HFFc6 (cell line): ENCODE measurements around the gene HOXA9. TPM values are rescaled to one million over a fixed set of nuclear protein-coding genes. Genes with fewer than 3 reads are reported as not detected.

ENCODE experiments used
- DNase-seq: peaks from one replicate; pipeline ENCODE4 v3.0.0-alpha.2; 2018
- H3K27ac Mint-ChIP-seq: 2 replicates; pipeline ENCODE4 v1.8.0; 2020; ENCODE audit warnings: mild to moderate bottlenecking, mixed read lengths
- H3K27me3 Mint-ChIP-seq: 2 replicates; pipeline ENCODE4 v1.8.0; 2021; ENCODE audit warnings: mild to moderate bottlenecking, moderate library complexity, mixed read lengths; ENCODE audit not compliant: insufficient read depth
- H3K36me3 Mint-ChIP-seq: 2 replicates; pipeline ENCODE4 v1.8.0; 2021; ENCODE audit warnings: low read depth, mixed read lengths
- H3K4me1 Mint-ChIP-seq: 2 replicates; pipeline ENCODE4 v1.8.0; 2020; ENCODE audit warnings: low read depth, mixed read lengths
- H3K4me3 Mint-ChIP-seq: 2 replicates; pipeline ENCODE4 v1.8.0; 2020; ENCODE audit warnings: mild to moderate bottlenecking, moderate library complexity, mixed read lengths
- H3K9me3 Mint-ChIP-seq: 2 replicates; pipeline ENCODE4 v1.8.0; 2020; ENCODE audit warnings: mild to moderate bottlenecking, mixed read lengths
- total RNA-seq, 6 experiments: library from RNA; stranded (reverse); fragmentation: NEBNext Ultra II Directional; extraction: Animal tissue kit (Norgen Biotek cat#: 25700); gene quantifications; 2 replicates in 1 of 6; 3 replicates in 5 of 6; pipeline ENCODE4 v1.2.3, GENCODE V29; 2021
- TF ChIP-seq, protein P1 (sequence below): fragments of 200-600 bp; sonication (generic); IDR thresholded peaks from 2 replicates; pipeline ENCODE4 v1.5.0; 2021; ENCODE audit warnings: antibody characterized with exemption, mild to moderate bottlenecking

The HOXA9 gene
- total RNA-seq, 6 experiments from 2014 or later: 25.2 to 37.0 (median 26.7) TPM

DNA sequence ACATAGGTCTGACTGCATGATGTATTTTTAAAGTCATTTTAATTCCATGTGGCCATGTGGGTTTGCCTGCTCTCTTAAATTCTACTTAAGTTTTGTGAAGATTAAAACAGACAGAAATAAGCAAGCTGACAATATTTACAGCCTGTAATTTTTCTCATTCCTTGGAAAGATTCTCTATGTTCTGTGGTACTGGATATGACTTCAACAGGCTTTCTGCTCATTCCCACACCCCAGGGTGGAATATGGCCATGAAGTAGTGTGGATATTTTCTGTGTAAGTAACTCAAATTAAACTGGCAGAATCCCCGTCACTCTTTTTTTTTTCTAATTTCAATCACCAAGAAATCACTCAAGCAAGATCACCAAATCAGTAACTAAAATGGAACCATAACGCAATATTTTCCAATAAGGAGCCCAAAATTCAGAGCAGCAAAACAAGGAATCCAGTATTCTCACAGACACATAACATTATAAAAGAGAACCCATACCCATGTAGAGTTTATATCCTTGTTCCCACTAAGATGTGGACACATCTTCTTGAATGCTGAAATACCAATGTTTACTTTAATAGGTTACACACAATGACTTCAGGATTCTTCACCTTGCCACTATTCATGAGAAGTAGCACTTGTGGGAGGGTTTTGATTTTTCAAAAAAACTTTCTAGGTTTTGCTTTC, 27.6 kb downstream of the HOXA9 start:
- TF ChIP-seq, protein P1, sequence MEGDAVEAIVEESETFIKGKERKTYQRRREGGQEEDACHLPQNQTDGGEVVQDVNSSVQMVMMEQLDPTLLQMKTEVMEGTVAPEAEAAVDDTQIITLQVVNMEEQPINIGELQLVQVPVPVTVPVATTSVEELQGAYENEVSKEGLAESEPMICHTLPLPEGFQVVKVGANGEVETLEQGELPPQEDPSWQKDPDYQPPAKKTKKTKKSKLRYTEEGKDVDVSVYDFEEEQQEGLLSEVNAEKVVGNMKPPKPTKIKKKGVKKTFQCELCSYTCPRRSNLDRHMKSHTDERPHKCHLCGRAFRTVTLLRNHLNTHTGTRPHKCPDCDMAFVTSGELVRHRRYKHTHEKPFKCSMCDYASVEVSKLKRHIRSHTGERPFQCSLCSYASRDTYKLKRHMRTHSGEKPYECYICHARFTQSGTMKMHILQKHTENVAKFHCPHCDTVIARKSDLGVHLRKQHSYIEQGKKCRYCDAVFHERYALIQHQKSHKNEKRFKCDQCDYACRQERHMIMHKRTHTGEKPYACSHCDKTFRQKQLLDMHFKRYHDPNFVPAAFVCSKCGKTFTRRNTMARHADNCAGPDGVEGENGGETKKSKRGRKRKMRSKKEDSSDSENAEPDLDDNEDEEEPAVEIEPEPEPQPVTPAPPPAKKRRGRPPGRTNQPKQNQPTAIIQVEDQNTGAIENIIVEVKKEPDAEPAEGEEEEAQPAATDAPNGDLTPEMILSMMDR: no peak
- Mint-ChIP-seq H3K4me1 (peaks cover 27% of the 10 kb centered on the region), H3K36me3 (peaks cover 19% of the 10 kb centered on the region), H3K9me3 (no peaks in the 10 kb centered on the region), H3K27me3 (peaks cover 3% of the 10 kb centered on the region; the same call in 1 of the 2 replicates), H3K4me3 (no peak overlapping the region), H3K27ac (no peak overlapping the region)
- no peak for DNase-seq

DNA sequence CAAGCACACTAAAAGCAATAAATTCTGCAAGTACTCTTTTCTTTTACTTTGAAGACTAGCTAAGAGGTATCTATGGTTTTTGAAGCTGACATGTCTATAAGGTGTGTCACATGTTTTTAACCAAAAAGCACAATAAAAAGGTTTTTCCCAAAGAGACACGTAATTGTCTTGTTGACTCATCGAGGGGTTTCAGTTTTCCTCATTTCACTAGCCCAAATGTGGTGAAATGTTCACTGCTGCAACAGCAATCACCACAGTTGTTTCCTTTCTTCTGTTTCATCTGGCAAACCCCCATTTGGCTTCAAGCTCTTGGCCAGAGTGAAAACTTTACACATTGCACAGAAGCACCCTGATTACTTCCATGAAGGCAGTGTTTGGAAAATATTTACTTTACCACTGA, 30.9 kb downstream of the HOXA9 start:
- Mint-ChIP-seq H3K9me3 (no peaks in the 10 kb centered on the region), H3K4me3 (no peak overlapping the region), H3K27ac (peak overlapping the region; percentile 44; the same call in 1 of the 2 replicates), H3K4me1 (peaks cover 34% of the 10 kb centered on the region), H3K36me3 (peaks cover 10% of the 10 kb centered on the region), H3K27me3 (no peaks in the 10 kb centered on the region; the same call in none of the 2 replicates)
- DNase-seq: peak; percentile 41
- TF ChIP-seq, protein P1: no peak

DNA sequence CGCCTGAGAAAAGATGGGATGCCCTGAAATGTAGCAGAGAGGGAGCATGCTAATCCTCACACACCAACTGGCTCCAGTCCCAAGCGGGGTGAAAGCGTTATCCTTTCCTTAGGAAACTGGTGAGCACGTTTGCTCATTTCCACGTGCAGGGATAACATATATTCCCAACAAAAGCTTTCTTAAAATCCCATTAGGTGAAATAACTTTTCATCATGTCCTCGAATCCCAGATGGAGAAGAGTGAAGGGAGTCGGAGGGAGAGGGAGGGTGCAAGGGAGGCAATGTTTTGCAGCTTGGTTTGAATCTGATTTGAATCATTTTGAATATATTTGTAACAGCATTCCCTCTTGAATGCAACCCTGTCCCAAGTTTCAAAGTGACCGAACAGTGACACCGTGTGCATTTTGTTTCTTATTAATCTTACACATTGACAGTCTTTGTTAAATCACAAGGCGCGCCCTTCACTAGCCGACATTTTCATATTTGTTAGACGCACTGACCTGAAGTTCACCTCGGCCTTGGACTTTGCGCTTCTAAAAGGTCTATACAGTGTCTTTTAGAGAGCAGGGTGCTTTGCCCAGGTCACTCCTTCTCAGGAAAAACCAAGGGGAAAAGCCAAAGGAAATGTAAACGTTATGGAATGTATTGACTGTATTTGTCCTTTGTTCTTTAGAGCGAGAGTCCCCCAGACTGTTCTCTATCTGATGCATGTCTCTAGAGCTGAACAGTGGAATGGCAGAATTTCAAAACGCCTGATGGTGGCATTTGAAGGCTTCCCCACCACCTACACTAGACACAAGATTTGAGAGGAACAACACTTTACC, 31.7 kb downstream of the HOXA9 start:
- TF ChIP-seq, protein P1: no peak
- Mint-ChIP-seq H3K4me3 (no peak overlapping the region), H3K9me3 (no peaks in the 10 kb centered on the region), H3K27ac (peak overlapping the region; percentile 44; the same call in 1 of the 2 replicates), H3K4me1 (peaks cover 34% of the 10 kb centered on the region), H3K27me3 (no peaks in the 10 kb centered on the region; the same call in none of the 2 replicates), H3K36me3 (peaks cover 14% of the 10 kb centered on the region)
- DNase-seq: no peak

DNA sequence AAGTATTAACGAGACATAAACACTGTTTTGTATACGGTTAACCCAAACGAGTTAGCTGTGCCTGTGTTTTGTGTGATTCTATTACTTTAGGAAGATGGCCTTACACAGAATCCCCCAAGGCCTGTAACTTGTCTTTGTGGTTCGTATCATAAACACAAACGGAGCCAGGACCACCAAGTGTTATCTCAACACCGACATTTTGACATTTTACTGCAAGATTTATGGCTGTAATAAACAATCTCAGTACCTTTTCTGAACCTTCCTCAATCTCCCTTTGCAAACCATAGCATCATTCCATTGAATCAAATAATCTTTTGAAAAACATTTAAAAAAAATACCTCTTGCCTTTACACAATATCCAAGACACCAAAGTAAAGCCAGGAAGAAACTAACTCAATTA, 32.4 kb downstream of the HOXA9 start:
- no peak for DNase-seq
- Mint-ChIP-seq H3K36me3 (peaks cover 17% of the 10 kb centered on the region), H3K27ac (no peak overlapping the region), H3K4me3 (no peak overlapping the region), H3K9me3 (no peaks in the 10 kb centered on the region), H3K4me1 (peaks cover 34% of the 10 kb centered on the region), H3K27me3 (peaks cover 2% of the 10 kb centered on the region)
- TF ChIP-seq, protein P1: no peak

- Mint-ChIP-seq H3K4me3 (no peak overlapping the region; the same call in 1 of the 2 replicates), H3K9me3 (no peaks in the 10 kb centered on the region), H3K36me3 (peaks cover 17% of the 10 kb centered on the region), H3K27me3 (peaks cover 8% of the 10 kb centered on the region), H3K4me1 (peaks cover 34% of the 10 kb centered on the region), H3K27ac (no peak overlapping the region)
- TF ChIP-seq, protein P1: no peak
- DNase-seq: no peak
Measured at GRCh38 chr7:27132214-27132613, 33.1 kb downstream of the HOXA9 start.
